ENCODE data around the gene METTL24. TPM values are rescaled to one million over a fixed set of nuclear protein-coding genes. Genes with fewer than 3 reads are reported as not detected.

METTL24 gene
- total and polyA plus RNA-seq, 10 of the 15 experiments (the other 5 are each of a cell fraction or from before 2014, with no cell fraction given): 0.20 TPM; not detected in 9

DNA sequence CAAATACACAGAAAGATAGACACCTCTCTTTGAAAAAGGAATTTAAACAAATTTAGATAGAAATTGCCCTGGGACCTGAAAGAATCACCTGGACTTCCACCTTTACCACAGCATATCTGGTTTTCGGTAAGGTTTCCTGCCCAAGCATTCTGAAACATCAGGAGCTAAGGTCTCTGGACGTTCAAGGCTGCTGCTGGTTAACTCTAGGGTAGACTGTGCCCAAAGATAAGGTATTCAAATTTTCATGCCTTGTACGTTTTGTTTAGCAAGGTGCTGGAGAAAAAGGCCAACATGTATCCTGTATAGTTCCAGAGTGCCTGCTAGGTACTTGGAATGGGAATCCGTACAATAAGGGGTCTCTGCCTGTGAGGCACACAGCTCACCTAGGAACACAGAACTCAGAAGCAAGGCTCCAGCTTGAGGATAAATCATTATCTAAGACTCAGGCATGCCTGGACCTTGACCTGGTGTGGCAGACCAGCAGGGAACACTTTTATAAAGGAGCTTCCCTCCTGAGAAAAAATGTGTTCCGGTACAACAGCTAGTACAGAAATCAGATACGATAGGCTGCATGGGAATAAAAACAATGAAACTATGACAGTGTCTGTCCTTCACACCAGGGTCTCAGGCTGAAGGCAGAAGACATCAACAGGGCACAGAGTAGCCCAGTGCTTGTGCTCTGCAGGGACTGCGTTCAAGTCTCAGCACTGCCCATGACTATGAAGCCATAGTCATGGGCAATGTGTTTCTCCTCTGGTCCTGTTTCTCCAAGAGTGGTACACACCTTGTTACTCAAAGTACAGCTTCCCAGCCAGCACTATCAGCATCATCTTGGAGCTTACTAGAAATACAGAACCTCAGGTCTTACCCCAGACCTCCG is 70.4 kb downstream of the METTL24 start (continued):
- TF ChIP-seq, protein P1, sequence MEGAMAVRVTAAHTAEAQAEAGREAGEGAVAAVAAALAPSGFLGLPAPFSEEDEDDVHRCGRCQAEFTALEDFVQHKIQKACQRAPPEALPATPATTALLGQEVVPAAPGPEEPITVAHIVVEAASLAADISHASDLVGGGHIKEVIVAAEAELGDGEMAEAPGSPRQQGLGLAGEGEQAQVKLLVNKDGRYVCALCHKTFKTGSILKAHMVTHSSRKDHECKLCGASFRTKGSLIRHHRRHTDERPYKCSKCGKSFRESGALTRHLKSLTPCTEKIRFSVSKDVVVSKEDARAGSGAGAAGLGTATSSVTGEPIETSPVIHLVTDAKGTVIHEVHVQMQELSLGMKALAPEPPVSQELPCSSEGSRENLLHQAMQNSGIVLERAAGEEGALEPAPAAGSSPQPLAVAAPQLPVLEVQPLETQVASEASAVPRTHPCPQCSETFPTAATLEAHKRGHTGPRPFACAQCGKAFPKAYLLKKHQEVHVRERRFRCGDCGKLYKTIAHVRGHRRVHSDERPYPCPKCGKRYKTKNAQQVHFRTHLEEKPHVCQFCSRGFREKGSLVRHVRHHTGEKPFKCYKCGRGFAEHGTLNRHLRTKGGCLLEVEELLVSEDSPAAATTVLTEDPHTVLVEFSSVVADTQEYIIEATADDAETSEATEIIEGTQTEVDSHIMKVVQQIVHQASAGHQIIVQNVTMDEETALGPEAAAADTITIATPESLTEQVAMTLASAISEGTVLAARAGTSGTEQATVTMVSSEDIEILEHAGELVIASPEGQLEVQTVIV (IDR thresholded peaks at IDR 0.05; ENCODE audit: borderline replicate concordance, partially characterized antibody): no peak
- no peak for TF ChIP-seq NFYA (IDR thresholded peaks at IDR 0.05; ENCODE audit: borderline replicate concordance, low read depth, low read length)
- no peak for TF ChIP-seq IKZF1 (conservative IDR thresholded peaks at IDR 0.05)
- no peak for TF ChIP-seq HCFC1 (IDR thresholded peaks at IDR 0.05; ENCODE audit: low read length)
- TF ChIP-seq MYC (IDR thresholded peaks at IDR 0.05; ENCODE audit: insufficient read depth, insufficient read length, insufficient replicate concordance, low read length, severe bottlenecking): no peak
- TF ChIP-seq, protein P2, sequence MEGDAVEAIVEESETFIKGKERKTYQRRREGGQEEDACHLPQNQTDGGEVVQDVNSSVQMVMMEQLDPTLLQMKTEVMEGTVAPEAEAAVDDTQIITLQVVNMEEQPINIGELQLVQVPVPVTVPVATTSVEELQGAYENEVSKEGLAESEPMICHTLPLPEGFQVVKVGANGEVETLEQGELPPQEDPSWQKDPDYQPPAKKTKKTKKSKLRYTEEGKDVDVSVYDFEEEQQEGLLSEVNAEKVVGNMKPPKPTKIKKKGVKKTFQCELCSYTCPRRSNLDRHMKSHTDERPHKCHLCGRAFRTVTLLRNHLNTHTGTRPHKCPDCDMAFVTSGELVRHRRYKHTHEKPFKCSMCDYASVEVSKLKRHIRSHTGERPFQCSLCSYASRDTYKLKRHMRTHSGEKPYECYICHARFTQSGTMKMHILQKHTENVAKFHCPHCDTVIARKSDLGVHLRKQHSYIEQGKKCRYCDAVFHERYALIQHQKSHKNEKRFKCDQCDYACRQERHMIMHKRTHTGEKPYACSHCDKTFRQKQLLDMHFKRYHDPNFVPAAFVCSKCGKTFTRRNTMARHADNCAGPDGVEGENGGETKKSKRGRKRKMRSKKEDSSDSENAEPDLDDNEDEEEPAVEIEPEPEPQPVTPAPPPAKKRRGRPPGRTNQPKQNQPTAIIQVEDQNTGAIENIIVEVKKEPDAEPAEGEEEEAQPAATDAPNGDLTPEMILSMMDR (IDR thresholded peaks at IDR 0.05 in 2 of 3, conservative IDR thresholded peaks at IDR 0.05 in 1 of 3; ENCODE audit: control insufficient read depth in 2 of 3, extremely low read depth in 1 of 3, insufficient read depth in 1 of 3, low read depth in 3 of 3, low read length in 3 of 3): no peak
- TF ChIP-seq, protein P3, sequence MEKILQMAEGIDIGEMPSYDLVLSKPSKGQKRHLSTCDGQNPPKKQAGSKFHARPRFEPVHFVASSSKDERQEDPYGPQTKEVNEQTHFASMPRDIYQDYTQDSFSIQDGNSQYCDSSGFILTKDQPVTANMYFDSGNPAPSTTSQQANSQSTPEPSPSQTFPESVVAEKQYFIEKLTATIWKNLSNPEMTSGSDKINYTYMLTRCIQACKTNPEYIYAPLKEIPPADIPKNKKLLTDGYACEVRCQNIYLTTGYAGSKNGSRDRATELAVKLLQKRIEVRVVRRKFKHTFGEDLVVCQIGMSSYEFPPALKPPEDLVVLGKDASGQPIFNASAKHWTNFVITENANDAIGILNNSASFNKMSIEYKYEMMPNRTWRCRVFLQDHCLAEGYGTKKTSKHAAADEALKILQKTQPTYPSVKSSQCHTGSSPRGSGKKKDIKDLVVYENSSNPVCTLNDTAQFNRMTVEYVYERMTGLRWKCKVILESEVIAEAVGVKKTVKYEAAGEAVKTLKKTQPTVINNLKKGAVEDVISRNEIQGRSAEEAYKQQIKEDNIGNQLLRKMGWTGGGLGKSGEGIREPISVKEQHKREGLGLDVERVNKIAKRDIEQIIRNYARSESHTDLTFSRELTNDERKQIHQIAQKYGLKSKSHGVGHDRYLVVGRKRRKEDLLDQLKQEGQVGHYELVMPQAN (conservative IDR thresholded peaks at IDR 0.05): no peak
- no peak for TF ChIP-seq POU2F2 (IDR thresholded peaks at IDR 0.05; ENCODE audit: borderline replicate concordance, low read depth, low read length)

Measured in GM12878 (cell line).